CD4-positive, alpha-beta T cell treated with Interferon gamma for 1 hour (primary cell): ENCODE data around the gene TMPRSS12.
A peak's percentile ranks its signal among the peaks of the same experiment; 100 is the strongest.
"Not testable (repeated sequence)": the region's sequence is repeated elsewhere in the genome, so short reads cannot be mapped to it uniquely, and the experiment has no call there.

Experiments
- DNase-seq: peaks from one replicate; pipeline ENCODE4 v3.0.0-alpha.2; 2020

The TMPRSS12 gene

GRCh38 chr12:50859621-50860310 lies 17.0 kb downstream of the TMPRSS12 start:
- DNase-seq: no peak

DNA sequence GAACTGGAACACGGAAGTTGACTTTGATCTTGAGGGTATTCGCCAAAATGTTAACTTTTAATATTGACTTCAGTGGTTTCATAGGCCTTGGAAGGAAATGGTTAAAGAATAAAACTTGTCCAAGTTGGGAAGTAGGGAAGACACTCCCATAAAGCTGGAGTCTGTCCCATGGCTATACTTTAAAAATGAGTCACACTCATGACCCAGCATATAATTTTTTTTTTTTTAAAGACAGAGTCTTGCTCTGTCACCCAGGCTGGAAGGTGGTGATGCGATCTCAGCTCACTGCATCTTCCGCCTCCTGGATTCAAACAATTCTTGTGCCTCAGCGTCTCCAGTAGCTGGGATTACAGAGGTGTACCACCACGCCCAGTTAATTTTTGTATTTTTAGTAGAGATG lies 19.6 kb downstream of the TMPRSS12 start:
- no peak for DNase-seq

- no peak for DNase-seq
Observed at GRCh38 chr12:50865266-50865665, 22.5 kb downstream of the TMPRSS12 start.

GRCh38 chr12:50868881-50869280 lies 26.2 kb downstream of the TMPRSS12 start:
- not testable (repeated sequence) for DNase-seq

DNA sequence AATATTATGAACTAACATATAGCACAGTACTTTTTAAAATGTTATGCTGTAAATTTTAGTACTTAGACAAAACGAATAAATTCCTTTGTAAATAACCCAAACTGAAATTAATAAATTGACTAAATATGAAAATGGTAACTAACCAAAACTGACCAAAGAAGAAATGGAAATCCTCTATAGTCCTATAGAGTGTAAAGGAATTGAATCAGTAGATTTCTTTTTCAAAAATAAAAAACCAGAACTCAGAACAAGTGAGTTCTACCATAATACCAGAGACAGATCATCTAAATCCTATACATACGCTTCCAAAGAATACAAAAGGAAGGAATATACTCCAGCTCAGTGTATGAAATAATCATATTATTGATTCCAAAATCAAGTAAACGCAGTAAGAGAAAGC lies 39.8 kb downstream of the TMPRSS12 start:
- no peak for DNase-seq

DNA sequence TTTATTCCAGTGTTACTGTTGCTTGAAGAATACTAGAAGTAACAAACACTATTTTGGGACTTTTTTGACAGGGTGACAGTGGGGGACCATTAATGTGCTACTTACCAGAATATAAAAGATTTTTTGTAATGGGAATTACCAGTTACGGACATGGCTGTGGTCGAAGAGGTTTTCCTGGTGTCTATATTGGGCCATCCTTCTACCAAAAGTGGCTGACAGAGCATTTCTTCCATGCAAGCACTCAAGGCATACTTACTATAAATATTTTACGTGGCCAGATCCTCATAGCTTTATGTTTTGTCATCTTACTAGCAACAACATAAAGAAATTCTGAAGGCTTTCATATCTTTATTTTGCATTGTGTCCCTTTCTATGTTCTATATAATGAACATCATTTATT lies 44.5 kb downstream of the TMPRSS12 start:
- no peak for DNase-seq

DNA sequence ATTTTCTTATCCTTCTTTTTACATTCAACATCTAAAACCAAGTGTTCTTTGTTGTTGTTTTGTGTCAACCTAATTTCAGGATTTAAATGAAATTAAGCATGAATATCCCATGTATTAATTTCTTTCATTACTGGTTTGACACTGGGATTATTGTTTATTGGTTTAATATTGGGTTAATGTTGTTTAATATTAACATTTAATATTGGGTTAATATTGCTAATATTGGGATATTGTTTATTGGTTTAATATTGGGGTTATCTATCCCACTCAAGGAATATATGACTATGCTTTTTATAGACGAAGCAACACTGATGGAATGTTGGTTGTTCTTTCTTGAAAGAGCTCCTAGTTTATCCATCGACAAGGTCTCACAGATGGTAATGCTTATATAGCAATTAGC lies 45.9 kb downstream of the TMPRSS12 start:
- DNase-seq: no peak

DNA sequence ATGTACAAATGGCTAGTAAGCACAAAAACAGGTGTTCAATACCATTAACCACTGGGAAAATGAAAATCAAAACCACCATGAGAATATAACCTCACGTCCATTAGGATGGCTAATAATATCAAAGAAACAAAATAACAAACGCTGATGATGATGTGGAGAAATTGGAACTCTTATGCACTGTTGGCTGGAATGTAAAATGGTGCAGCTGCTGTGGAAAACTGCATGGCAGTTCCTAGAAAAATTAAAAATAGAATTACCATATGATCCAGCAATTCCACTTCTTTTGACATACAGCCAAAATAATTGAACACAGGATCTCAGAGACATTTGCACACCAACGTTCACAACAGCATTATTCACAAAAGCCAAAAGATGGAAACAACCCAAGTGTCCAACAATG lies 51.5 kb downstream of the TMPRSS12 start:
- no peak for DNase-seq

DNA sequence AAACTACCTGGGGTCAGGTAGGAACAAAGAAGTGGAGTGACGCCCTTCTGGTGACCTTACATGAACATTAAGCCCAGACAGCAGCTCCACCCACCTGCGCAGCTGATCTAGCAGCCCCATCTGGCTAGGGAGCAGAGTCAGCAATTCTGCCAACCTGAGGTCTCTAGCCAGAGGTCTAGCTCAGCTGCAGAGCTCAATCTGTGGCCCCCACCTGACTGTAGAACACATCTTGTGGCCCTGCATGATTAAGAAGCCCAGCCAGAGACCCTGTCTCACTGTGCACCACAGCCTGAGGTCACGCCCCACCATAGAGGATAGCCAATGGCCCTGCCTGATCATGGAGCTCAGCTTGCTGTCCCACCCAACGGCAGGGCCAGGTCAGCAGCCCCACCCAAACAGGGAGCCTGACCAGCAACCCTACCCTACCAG lies 59.0 kb downstream of the TMPRSS12 start:
- DNase-seq: no peak

DNA sequence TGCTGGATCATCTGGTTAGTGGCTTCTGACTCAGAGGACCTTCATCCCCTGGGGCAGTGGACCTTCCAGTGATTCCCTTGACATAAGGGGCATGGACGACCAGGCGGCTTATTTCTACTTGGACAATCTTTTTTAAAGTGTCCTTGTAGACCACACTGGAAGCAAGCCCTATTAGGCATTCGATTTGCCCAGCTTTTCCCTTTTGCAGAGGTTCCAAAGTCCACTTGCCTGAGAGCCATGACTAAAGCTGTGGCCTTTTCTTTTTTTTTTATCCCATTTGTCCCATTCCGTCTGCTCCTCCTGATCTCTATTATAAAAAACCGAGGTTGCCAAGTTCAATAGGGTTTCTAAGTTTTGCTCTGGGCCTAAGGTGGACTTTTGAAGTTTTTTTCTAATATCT lies 65.8 kb downstream of the TMPRSS12 start:
- not testable (repeated sequence) for DNase-seq

GRCh38 chr12:50912361-50912760 lies 69.6 kb downstream of the TMPRSS12 start:
- not testable (repeated sequence) for DNase-seq

GRCh38 chr12:50913224-50913623 lies 70.5 kb downstream of the TMPRSS12 start:
- DNase-seq: no peak

DNA sequence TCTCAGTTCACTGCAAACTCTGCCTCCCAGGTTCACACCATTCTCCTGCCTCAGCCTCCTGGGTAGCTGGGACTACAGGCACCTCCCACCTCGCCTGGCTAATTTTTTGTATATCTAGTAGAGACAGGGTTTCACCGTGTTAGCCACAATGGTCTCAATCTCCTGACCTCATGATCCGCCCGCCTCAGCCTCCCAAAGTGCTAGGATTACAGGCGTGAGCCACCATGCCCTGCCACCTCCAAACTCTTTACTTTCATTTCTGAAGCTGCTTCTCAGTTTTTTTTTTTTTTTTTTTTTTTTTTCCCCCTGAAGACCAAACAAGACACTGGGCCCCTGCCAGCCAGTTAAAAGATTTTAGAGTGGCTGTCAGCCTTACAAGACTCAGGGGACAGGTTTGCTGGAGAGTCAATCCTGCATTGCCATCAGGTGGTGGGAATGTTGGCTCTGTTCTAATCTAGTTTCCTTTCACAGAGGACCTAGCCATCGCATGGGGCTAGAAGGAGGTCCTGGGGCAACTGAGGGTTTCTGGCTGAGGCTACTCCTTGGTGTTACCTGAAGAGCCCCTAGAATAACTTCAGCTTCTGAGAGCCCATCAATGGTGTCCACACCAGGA lies 72.3 kb downstream of the TMPRSS12 start:
- DNase-seq: no peak

DNA sequence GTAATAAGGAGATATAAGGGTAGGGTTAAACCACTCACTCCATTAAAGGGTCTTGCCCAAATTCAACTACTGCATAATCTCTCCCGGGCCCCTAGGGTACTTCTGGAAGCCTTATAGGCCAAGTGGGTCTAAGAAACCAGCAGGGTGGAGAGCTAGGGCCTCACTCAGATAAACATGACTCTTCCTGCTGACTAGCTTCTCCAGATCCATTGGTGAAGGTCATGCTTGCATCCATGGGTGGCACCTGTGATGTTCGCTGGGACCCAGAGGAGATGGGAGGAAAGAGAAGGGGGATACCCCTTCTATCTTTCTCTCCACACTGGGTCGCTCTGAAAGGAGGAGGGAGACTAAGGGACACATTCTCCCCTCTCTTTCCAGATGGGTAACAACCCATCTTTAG lies 73.6 kb downstream of the TMPRSS12 start:
- DNase-seq: no peak

DNA sequence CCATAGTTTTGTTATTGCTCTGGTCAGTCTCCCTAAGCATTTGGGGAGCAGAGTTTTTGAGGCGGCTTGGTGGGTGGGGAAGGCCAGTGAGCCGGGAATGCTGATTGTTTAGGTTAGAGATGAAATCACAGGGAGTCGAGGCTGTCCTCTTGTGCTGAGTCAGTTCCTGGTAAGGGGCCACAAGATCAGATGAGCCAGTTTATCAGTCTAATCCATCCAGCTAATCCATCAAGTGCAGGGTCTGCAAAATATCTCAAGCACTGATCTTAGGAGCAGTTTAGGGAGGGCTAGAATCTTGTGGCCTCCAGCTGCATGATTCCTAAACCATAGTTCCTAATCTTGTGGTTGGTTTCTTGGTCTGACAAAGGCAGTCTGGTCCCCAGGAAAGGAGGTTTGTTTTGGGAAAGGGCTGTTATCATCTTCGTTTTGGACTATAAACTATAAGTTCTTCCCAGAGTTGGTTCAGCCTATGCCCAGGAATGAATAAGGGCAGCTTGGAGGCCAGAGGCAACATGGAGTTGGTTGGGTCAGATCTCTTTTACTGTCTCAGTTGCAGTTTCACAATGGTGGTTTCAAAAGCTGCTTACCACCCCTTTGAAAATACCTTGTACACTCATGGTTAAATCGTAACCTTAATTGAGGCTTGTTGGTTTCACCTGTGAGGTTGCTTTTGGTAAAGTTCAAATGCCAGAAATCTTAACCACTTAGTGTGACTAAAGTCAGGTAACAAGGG lies 76.0 kb downstream of the TMPRSS12 start:
- DNase-seq: no peak

DNA sequence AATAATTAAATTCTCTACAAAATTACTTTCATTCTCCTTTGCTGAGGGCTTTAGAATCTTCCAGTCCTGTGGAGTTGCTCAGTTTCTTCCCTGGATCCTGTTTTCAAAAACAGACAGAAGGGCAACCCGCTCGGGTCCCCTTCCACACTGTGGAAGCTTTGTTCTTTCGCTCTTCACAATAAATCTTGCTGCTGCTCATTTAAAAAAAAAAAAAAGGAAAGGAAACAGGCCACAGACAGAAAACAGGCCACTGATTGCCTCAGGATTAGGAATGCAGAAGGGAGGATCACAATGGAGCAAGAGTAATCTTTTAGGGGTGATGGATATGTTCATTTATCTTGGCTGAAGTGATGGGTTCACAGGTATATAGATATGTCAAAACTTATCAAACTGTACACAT lies 80.1 kb downstream of the TMPRSS12 start:
- no peak for DNase-seq

- no peak for DNase-seq
Observed at GRCh38 chr12:50923361-50924130, 80.8 kb downstream of the TMPRSS12 start.

GRCh38 chr12:50924131-50924438 lies 81.4 kb downstream of the TMPRSS12 start:
- no peak for DNase-seq

DNA sequence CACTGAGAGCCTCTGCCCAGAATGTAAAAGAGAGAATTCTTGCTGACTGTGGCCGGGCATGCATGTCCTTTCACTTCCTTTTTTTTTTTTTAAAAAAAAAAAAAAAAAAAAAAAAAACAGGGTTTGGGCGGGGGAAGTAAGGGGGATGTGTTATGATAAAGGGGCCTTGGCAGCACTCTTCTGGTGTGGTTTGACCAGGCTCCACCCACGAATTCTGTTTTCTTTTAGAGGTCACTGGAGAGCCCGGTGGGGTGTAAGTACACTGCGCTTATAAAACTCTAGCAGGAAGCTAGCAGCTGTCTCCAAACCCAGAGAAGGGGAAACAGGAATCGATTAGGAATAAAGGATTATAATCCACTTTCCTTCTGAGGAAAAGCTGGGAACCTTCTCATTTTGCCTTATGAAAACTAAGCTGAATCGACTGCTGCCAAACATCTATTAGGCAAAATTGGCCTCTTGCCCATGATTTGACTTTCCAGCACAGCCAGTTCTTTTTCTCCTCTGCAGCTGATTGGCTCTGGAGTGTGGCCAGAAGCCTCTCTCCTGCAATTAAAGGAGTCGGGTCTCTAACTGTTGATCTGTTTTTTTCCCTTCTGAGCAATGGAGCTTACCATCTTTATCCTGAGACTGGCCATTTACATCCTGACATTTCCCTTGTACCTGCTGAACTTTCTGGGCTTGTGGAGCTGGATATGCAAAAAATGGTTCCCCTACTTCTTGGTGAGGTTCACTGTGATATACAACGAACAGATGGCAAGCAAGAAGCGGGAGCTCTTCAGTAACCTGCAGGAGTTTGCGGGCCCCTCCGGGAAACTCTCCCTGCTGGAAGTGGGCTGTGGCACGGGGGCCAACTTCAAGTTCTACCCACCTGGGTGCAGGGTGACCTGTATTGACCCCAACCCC lies 82.0 kb downstream of the TMPRSS12 start:
- DNase-seq: peak; percentile 69

GRCh38 chr12:50925342-50925651 lies 82.6 kb downstream of the TMPRSS12 start:
- DNase-seq: no peak

- no peak for DNase-seq
Observed at GRCh38 chr12:50925920-50926319, 83.2 kb downstream of the TMPRSS12 start.

DNA sequence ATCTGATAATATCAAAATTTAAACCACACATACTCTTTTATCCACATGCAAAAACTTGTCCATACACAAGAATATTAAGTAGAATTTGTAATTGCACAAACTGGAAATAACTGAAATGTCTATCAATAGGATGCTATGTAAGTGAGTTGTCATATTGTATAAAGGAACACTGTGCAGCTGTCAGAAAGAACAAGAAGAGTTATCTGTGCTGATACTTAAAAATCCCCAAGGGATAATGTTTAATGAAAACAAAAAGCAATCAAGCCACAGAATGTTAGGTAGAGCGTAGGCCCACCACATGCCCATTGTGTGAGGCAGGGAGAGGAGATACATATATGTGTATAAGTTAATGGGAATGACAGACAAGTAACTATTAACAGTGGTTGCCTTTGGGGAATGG lies 83.7 kb downstream of the TMPRSS12 start:
- no peak for DNase-seq

GRCh38 chr12:50926932-50927331 lies 84.2 kb downstream of the TMPRSS12 start:
- not testable (repeated sequence) for DNase-seq
